Breast epithelium (tissue), 3 donors: Measurements from ENCODE around the gene WWOX.

ENCODE experiments used
- CTCF ChIP-seq, 3 donors: fragments of 450-650 bp; IDR thresholded peaks; one replicate each; pipeline ENCODE4 v1.5.1; 2016 to 2017; ENCODE audit warnings: antibody characterized with exemption in 3 of 3, mild to moderate bottlenecking in 3 of 3, moderate library complexity in 3 of 3
- POLR2A ChIP-seq: fragments of 450-650 bp; IDR thresholded peaks from one replicate; pipeline ENCODE4 v1.6.1; 2016; ENCODE audit warnings: antibody characterized with exemption, mild to moderate bottlenecking, moderate library complexity

- TF ChIP-seq POLR2A: no peak
- no peak for TF ChIP-seq CTCF (IDR thresholded peaks at IDR 0.05)
Measured at GRCh38 chr16:78180349-78180748, 80.9 kb downstream of the WWOX start.
